ENCODE results near the gene PPP5C. TPM values are rescaled to one million over a fixed set of nuclear protein-coding genes. Genes with fewer than 3 reads are reported as not detected.
"Not testable (repeated sequence)": the region's sequence is repeated elsewhere in the genome, so short reads cannot be mapped to it uniquely, and the experiment has no call there.

Gene PPP5C
- total RNA-seq, 1 experiment from 2014 or later, result 124 TPM

- intact Hi-C loops (cut with micrococcal nuclease; ENCODE audit: unreplicated experiment), result no loop called here
- Mint-ChIP-seq H3K4me1 (ENCODE audit: low read depth, unreplicated experiment) (peaks cover 11% of the 10 kb centered on the region), H3K36me3 (ENCODE audit: insufficient read depth, unreplicated experiment) (peaks cover 6% of the 10 kb centered on the region), H3K27ac (ENCODE audit: unreplicated experiment) (no peak overlapping the region), H3K9me3 (ENCODE audit: low read depth, unreplicated experiment) (no peaks in the 10 kb centered on the region), H3K27me3 (ENCODE audit: unreplicated experiment) (peaks cover 62% of the 10 kb centered on the region), H3K4me3 (ENCODE audit: low read depth, unreplicated experiment) (no peak overlapping the region)
- CTCF ChIA-PET, result interaction anchor here (0.6 to 0.7 kb wide), 2 partner anchors 32 to 53 kb away, joined by 3 to 5 read pairs; no protein-coding TSS in a partner anchor
- DNase-seq, result no peak
- no TSS peak for BruUV-seq (replicated peaks)
- no peak for TF ChIP-seq CTCF (IDR thresholded peaks at IDR 0.05; ENCODE audit: unreplicated experiment)
Measured at GRCh38 chr19:46431824-46432223, 84.9 kb downstream of the PPP5C start.

GRCh38 chr19:46433470-46433869 lies 86.6 kb downstream of the PPP5C start:
- H3K9me3 Mint-ChIP-seq (ENCODE audit: low read depth, unreplicated experiment); BruUV-seq (replicated peaks); H3K4me1 Mint-ChIP-seq (ENCODE audit: low read depth, unreplicated experiment); DNase-seq; intact Hi-C loops (cut with micrococcal nuclease; ENCODE audit: unreplicated experiment); H3K27ac Mint-ChIP-seq (ENCODE audit: unreplicated experiment); H3K4me3 Mint-ChIP-seq (ENCODE audit: low read depth, unreplicated experiment); CTCF ChIA-PET; H3K36me3 Mint-ChIP-seq (ENCODE audit: insufficient read depth, unreplicated experiment): not testable (repeated sequence)
- peaks cover 45% of the 10 kb centered on the region for H3K27me3 Mint-ChIP-seq (ENCODE audit: unreplicated experiment)

GRCh38 chr19:46435009-46435408 lies 88.1 kb downstream of the PPP5C start:
- Mint-ChIP-seq H3K9me3 (ENCODE audit: low read depth, unreplicated experiment) (no peaks in the 10 kb centered on the region), H3K27me3 (ENCODE audit: unreplicated experiment) (peaks cover 30% of the 10 kb centered on the region), H3K27ac (ENCODE audit: unreplicated experiment) (no peak overlapping the region), H3K4me3 (ENCODE audit: low read depth, unreplicated experiment) (no peak overlapping the region), H3K4me1 (ENCODE audit: low read depth, unreplicated experiment) (no peaks in the 10 kb centered on the region), H3K36me3 (ENCODE audit: insufficient read depth, unreplicated experiment) (no peaks in the 10 kb centered on the region)
- CTCF ChIA-PET, result no interaction called here
- no TSS peak for BruUV-seq (replicated peaks)
- intact Hi-C loops (cut with micrococcal nuclease; ENCODE audit: unreplicated experiment), result no loop called here
- no peak for DNase-seq
- no peak for TF ChIP-seq CTCF (IDR thresholded peaks at IDR 0.05; ENCODE audit: unreplicated experiment)

- BruUV-seq (replicated peaks); H3K4me1 Mint-ChIP-seq (ENCODE audit: low read depth, unreplicated experiment); H3K27ac Mint-ChIP-seq (ENCODE audit: unreplicated experiment); H3K4me3 Mint-ChIP-seq (ENCODE audit: low read depth, unreplicated experiment); DNase-seq; H3K36me3 Mint-ChIP-seq (ENCODE audit: insufficient read depth, unreplicated experiment); intact Hi-C loops (cut with micrococcal nuclease; ENCODE audit: unreplicated experiment); H3K9me3 Mint-ChIP-seq (ENCODE audit: low read depth, unreplicated experiment): not testable (repeated sequence)
- CTCF ChIA-PET, result interaction anchor here (0.6 kb wide), 2 partner anchors 10 to 27 kb away, joined by 3 to 4 read pairs; no protein-coding TSS in a partner anchor
- peaks cover 23% of the 10 kb centered on the region for H3K27me3 Mint-ChIP-seq (ENCODE audit: unreplicated experiment)
Measured at GRCh38 chr19:46435689-46436088, 88.8 kb downstream of the PPP5C start.

Other genes with a start within 250 kb of the PPP5C start
- gene IGFL3, start 222.4 kb upstream of the PPP5C start, total RNA-seq (2022), result not detected in 2 replicates
- gene IGFL2, start 198.8 kb upstream of the PPP5C start, total RNA-seq (2022), result not detected in 2 replicates
- not detected in 2 replicates for gene IGFL1, start 117.3 kb upstream of the PPP5C start, total RNA-seq (2022)
- 0.68 and 1.7 TPM in 2 replicates for gene HIF3A, start 50.0 kb upstream of the PPP5C start, total RNA-seq (2022)
- gene CCDC8, start 66.5 kb downstream of the PPP5C start, total RNA-seq (2022), result not detected in 2 replicates
- gene PNMA8C, start 81.8 kb downstream of the PPP5C start, total RNA-seq (2022), result not detected in 2 replicates
- gene PNMA8A, start 124.5 kb downstream of the PPP5C start, total RNA-seq (2022), result 0.49 and 0.61 TPM in 2 replicates
- not detected in 2 replicates for gene PNMA8B, start 148.8 kb downstream of the PPP5C start, total RNA-seq (2022)

All from Calu3 (cell line).